Large intestine (tissue), 3 donors: Measurements from ENCODE around the gene CDK9. TPM values are rescaled to one million over a fixed set of nuclear protein-coding genes. Genes with fewer than 3 reads are reported as not detected.

Source experiments
- DNase-seq, 2 donors: peaks; one replicate each; pipeline versions ENCODE4 v3.0.0 to v3.0.0-alpha.2; 2013
- H3K27ac ChIP-seq: one replicate; pipeline ENCODE4 v1.5.1; 2013; ENCODE audit warnings: low read length
- H3K27me3 ChIP-seq: 2 replicates; pipeline ENCODE4 v1.6.1; 2013; ENCODE audit warnings: low read length; ENCODE audit not compliant: control insufficient read depth, insufficient read depth
- H3K36me3 ChIP-seq: 2 replicates; pipeline ENCODE4 v1.6.1; 2013; ENCODE audit warnings: low read length; ENCODE audit not compliant: control insufficient read depth, insufficient read depth
- H3K4me1 ChIP-seq: one replicate; pipeline ENCODE4 v1.6.1; 2013; ENCODE audit warnings: low read length; ENCODE audit not compliant: control insufficient read depth, insufficient read depth
- H3K4me3 ChIP-seq: one replicate; pipeline ENCODE4 v1.5.1; 2013; ENCODE audit warnings: low read length
- H3K9me3 ChIP-seq: one replicate; pipeline ENCODE4 v1.6.1; 2013; ENCODE audit warnings: mild to moderate bottlenecking, low read depth, low read length, moderate library complexity; ENCODE audit not compliant: control insufficient read depth
- WGBS: methylation state at CpG from one replicate; pipeline ENCODE4 v1.1.5; 2013; ENCODE audit warnings: low lambda C conversion rate; ENCODE audit not compliant: insufficient coverage; 5-methylcytosine and 5-hydroxymethylcytosine counted together
- polyA plus RNA-seq: library from polyadenylated mRNA; unstranded; fragments of 120-200 nt; gene quantifications from one replicate; pipeline ENCODE4 v1.2.1, GENCODE V29; 2013

CDK9 gene
- polyA plus RNA-seq, 1 donor, result 57.4 TPM

DNA sequence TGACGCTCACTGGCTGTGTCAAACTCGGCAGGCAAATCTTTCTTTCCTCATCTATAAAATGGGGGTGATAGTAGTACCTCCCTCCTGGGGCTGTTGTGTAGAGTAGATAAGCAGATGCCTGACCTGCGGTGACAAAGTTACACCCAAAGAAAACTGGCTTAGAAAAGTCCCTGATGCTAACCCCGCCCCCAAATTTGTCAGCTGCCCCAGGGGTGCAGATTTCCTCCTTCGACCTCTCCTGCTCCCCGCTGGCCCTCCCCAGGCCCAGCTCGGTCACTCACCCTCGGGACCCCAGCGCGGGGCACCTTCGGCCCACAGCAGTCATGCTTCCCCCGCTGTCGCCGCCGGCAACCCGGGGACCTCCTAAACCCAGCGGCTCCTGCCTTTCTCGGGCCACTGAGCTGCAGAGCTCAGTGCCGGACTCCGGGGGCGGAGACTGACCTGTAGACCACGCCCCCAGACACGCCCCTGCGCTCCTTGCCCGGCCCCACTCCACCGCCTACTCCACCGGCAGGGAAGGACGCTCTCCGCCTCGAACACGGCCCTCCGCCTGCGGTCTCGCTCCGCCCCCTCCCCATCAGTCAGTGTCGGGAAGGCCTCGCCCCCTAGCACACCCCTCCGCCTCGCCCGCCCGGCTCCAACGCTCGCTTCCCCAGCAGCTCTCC, 14.8 kb upstream of the CDK9 start:
- Histone ChIP-seq H3K27ac (no peak overlapping the region), H3K4me1 (peaks cover 17% of the 10 kb centered on the region), H3K9me3 (no peaks in the 10 kb centered on the region), H3K36me3 (no peaks in the 10 kb centered on the region), H3K4me3 (peak overlapping the region; percentile 38), H3K27me3 (peaks cover 20% of the 10 kb centered on the region)
- peak; percentile 98 to 99 for DNase-seq
- WGBS, result no CpG with 5 or more reads among the region's 43 CpGs

DNA sequence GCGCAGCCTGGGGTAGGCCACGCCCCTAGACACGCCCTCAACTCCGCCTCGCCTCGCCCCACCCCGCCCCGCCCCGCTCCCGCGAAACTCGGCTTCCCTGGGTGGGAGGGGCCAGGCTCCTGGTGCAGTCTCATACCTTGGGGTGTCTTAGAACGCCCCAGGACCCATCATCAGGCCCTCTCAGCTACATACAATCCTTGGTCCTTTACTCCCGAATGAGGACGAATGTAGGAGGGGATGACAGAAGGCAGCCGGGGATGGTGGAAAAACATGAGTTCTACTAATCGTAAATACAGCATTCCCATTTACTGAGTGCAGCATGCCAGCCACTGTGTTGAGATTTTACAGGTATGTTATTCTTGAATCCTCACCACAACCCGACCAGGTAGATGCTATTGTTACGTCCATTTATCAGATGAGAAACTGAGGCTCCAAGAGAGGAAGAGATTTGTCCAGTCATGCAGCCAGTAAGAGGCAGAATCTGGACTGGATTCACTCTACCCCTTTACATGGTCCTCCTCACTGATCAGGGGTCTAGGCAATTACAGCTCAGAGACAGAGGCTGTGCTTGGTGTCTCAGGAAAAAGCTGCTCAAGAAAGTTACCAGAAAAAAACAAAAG, 14.2 kb upstream of the CDK9 start:
- Histone ChIP-seq H3K36me3 (no peaks in the 10 kb centered on the region), H3K27ac (peak overlapping the region; percentile 27), H3K4me3 (peak overlapping the region; percentile 38), H3K27me3 (peaks cover 20% of the 10 kb centered on the region), H3K4me1 (peaks cover 17% of the 10 kb centered on the region), H3K9me3 (no peaks in the 10 kb centered on the region)
- no peak for DNase-seq
- WGBS, result no CpG with 5 or more reads among the region's 19 CpGs

DNA sequence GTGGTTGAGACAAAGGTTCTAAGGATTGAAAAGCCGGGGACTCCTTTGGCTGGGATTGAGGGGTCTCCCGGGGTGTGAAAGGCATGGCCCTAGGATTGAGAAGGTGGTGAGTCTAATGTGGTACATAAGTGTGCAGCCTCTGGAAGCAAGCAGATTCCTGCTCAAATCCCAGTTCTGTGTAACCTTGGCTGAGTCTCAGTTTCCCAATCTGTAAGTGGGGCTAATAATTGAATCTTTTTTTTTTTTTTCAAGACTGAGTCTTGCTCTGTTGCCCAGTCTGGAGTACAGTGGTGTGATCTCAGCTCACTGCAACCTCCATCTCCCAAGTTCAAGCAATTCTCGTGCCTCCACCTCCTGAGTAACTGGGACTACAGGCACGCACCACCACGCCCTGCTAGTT, 13.2 kb upstream of the CDK9 start:
- Histone ChIP-seq H3K9me3 (no peaks in the 10 kb centered on the region), H3K27me3 (peaks cover 20% of the 10 kb centered on the region), H3K4me3 (no peak overlapping the region), H3K27ac (no peak overlapping the region), H3K36me3 (no peaks in the 10 kb centered on the region), H3K4me1 (peaks cover 12% of the 10 kb centered on the region)
- WGBS, result no CpG with 5 or more reads among the region's 5 CpGs
- DNase-seq, result no peak

DNA sequence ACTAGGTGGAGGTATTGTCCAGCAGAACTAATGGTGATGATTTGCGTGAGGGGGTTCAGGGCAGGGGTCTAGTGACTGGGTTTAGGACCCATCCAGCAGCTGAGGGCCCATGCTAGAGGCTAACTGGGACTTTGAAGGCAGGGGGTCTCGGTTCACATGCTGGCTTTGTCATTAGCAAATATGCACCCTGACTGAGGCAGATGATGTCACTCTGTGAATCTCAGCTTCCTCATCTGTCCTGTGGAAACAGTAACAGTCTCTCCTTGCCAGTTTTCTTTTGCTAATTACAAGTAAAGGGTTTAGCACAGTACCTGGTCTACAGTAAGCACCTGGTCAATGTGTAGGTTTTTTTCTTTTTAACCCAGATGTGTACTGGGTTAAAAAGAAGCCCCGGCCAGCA, 12.6 kb upstream of the CDK9 start:
- WGBS, result no CpG with 5 or more reads among the region's 3 CpGs
- Histone ChIP-seq H3K36me3 (no peaks in the 10 kb centered on the region), H3K27me3 (peaks cover 17% of the 10 kb centered on the region), H3K4me1 (peaks cover 8% of the 10 kb centered on the region), H3K4me3 (no peak overlapping the region), H3K9me3 (no peaks in the 10 kb centered on the region), H3K27ac (no peak overlapping the region)
- DNase-seq, result no peak

DNA sequence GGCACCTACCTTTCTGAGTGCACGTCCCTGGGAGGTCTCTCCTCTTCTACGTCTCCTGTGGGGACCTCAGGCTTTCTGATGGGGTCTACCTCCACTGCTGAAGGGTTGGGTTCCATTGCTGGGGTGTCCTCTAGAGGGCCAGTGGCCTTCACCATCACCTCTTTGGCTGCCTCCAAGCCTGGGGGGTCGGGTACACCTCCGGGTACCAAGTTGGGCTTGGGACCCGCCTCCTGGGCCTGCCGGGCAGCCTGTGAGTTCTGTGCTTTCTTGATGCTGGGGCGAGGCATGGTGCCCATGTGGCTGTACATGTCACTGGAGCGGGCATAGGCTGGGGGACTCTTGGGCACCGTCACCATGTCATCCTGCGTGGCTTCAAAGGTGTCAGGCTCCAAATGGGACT, 11.9 kb upstream of the CDK9 start:
- H3K27ac ChIP-seq, result no peak overlapping the region
- no peak overlapping the region for H3K4me3 ChIP-seq
- H3K27me3 ChIP-seq, result peaks cover 17% of the 10 kb centered on the region
- no CpG with 5 or more reads among the region's 10 CpGs for WGBS
- DNase-seq, result no peak
- no peaks in the 10 kb centered on the region for H3K9me3 ChIP-seq
- H3K4me1 ChIP-seq, result peaks cover 8% of the 10 kb centered on the region
- no peaks in the 10 kb centered on the region for H3K36me3 ChIP-seq

DNA sequence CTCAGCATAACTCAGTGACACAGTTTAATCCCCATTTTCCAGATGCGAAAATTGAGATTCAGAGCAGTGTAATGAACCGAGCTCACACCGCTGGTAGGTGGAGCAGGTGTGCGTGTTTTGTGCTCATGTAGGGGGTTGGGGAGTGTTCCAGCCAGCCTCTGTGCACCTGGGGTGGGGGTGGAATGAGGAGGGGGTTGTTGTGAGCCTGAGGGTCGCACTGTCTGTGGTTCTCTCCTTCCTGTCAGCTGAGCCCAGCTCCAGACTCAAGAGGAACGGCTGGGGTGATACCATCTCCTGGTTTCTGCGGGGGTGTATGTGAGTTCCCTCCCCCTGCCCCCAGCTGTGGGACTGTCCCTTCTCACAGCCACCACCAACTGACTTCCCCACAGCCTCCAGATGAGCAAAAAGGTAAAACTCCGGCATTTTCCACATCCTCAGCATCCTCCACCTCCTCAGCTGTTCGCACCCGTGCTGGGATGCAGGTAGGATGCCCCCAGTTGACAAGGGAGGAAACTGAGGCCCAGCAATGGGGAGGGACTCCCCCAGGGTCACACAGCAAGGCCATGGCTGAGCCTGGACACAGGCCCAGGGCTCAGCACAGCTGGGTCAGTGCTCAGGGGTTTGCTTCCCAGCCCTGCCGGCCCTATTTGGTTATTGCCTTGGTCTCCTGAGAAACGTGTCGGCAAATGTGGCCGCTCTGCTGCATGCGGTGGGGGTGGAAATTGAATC, 9.5 kb upstream of the CDK9 start:
- Histone ChIP-seq H3K27me3 (peaks cover 12% of the 10 kb centered on the region), H3K9me3 (no peaks in the 10 kb centered on the region), H3K36me3 (no peaks in the 10 kb centered on the region), H3K4me1 (peaks cover 2% of the 10 kb centered on the region), H3K4me3 (no peak overlapping the region), H3K27ac (no peak overlapping the region)
- WGBS, result no CpG with 5 or more reads among the region's 15 CpGs
- DNase-seq, result no peak

DNA sequence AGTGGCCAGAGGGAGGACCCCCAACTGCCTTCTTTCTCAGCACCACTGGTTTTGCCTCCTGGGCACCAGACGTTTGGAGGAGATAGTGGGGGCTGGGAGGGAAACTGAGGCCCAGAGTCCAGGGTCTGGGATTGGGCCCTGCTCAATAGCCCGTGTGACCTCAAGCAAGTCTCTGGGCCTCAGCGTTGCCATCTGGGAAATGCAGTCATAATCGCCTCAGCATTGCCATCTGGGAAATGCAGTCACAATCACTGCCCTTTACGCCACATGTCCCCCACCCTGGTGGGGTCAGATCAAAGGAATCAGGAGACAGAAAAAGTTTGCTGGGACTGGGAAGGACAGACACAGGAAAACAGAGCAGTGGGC, 8.9 kb upstream of the CDK9 start:
- Histone ChIP-seq H3K27ac (no peak overlapping the region), H3K4me3 (no peak overlapping the region), H3K4me1 (no peaks in the 10 kb centered on the region), H3K27me3 (peaks cover 12% of the 10 kb centered on the region), H3K9me3 (no peaks in the 10 kb centered on the region), H3K36me3 (no peaks in the 10 kb centered on the region)
- DNase-seq, result no peak
- no CpG with 5 or more reads among the region's 5 CpGs for WGBS

DNA sequence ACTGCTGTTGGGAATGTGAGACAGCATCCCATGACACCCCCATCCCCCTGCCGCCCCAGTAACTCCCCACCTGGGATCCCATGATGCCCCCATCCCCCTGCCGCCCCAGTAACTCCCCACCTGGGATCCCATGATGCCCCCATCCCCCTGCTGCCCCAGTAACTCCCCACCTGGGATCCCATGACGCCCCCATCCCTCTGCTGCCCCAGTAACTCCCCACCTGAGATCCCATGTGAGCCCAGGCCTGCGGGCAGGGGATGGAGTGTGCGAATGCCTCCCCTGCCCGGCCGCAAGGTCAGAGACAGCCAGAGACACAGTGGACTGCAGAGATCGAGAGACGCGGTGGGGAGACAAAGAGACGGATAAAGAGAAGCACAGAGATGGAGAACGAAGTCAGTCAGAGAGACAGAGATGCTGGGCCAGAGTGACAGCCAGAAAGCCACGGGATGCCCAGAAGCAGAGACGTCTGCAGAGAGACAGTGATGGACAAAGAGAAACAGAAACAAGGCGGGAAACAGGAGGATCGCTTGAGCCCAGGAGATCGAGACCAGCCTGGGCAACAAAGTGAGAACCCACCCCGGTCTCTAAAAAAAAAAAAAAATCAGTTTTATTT, 8.4 kb upstream of the CDK9 start:
- 97% methylated on average over 5 of the region's 18 CpGs for WGBS
- H3K9me3 ChIP-seq, result no peaks in the 10 kb centered on the region
- no peak overlapping the region for H3K4me3 ChIP-seq
- H3K36me3 ChIP-seq, result no peaks in the 10 kb centered on the region
- no peaks in the 10 kb centered on the region for H3K4me1 ChIP-seq
- DNase-seq, result no peak
- H3K27me3 ChIP-seq, result peaks cover 12% of the 10 kb centered on the region
- H3K27ac ChIP-seq, result no peak overlapping the region

DNA sequence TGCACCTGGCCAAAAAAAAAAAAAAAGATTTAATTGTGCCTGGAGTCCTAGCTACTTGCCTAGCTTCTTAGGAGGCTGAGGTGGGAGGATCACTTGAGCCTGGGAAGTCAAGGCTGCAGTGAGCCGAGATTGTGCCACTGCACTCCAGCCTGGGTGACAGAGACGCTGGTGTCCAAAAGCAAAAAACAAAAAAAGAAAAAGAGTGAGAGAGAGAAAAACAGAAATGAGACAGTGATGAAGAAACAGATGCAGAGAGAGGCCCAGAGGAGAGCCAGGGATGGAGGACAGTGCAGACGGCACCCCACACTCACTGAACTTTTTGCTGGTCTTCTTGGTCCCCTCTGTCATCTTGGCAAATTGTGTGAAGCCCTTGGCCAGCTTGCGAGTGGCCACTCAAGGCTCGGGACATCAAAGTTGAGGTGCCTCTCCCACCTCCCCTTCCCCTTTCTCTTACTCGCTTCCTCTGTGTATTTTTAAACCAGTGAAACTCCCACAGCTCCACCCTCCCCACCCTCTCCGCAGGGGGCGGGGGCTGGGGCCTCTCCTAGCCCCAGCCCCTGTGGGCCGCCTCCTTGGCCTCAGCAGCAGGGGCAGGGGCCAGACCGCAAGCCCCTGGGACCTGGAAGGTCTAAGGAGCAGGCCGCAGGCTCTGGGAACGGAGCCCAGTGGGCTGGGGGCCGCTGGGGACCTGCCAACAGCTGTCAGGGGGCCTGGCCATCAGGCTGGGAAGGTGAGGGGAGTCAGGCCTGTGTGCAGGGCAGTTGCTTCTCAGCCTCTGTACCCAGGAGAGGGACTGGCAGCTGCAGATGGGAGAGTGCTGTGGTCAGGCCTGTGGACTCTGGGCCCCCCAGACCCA, 7.3 kb upstream of the CDK9 start, which contains the start of gene SH2D3C:
Gene SH2D3C, minus strand, starts transcription at position 387 of the 856 bp plus-strand sequence. Its CDS starts 39 bp downstream, at position 348.
- 56% methylated on average over 2 of the region's 13 CpGs for WGBS
- Histone ChIP-seq H3K4me1 (peaks cover 3% of the 10 kb centered on the region), H3K36me3 (no peaks in the 10 kb centered on the region), H3K27me3 (peaks cover 8% of the 10 kb centered on the region), H3K27ac (peak within 1 kb of the TSS; percentile 21), H3K4me3 (peak within 1 kb of the TSS; percentile 16), H3K9me3 (no peaks in the 10 kb centered on the region)
- no peak for DNase-seq
